MM.1S (cell line): ENCODE results near the gene KDM7A.

Experiments
- CTCF ChIP-seq: fragments of 300-600 bp; sonication (generic); IDR thresholded peaks from 2 replicates; pipeline ENCODE4 v1.5.1; 2016; ENCODE audit warnings: antibody characterized with exemption, low read length, mixed read lengths
- EZH2 ChIP-seq: fragments of 300-600 bp; sonication (generic); optimal IDR thresholded peaks from 2 replicates; pipeline ENCODE3; 2017; ENCODE audit warnings: low read depth, mild to moderate bottlenecking, antibody characterized with exemption, low read length, mixed read lengths

- TF ChIP-seq CTCF (no peak), EZH2 (no peak)
These were observed 13.1 kb upstream of the KDM7A start for GRCh38 chr7:140189917-140190316.
